Naive thymus-derived CD4-positive, alpha-beta T cell (primary cell): Measurements from ENCODE around the gene VAMP8. TPM values are rescaled to one million over a fixed set of nuclear protein-coding genes. Genes with fewer than 3 reads are reported as not detected.
"Not testable (repeated sequence)": the region's sequence is repeated elsewhere in the genome, so short reads cannot be mapped to it uniquely, and the experiment has no call there.

ENCODE experiments used
- ATAC-seq: fragments of 150-1000 bp; cut with Tn5 transposase; 2 replicates; pipeline ENCODE4 v1.10.0; 2021; ENCODE audit warnings: mild to moderate bottlenecking, moderate library complexity
- CTCF ChIA-PET: fragments of 350-600 bp; sonication (Branson Sonifier 250); formaldehyde crosslinking; loops from one replicate; lab custom pipeline; 2021; ENCODE audit warnings: antibody characterized with exemption; lab: Charles Lee
- POLR2A ChIA-PET: fragments of 350-600 bp; sonication (Branson Sonifier 250); formaldehyde crosslinking; loops from one replicate; lab custom pipeline; 2021; ENCODE audit warnings: antibody characterized with exemption, inconsistent platforms; lab: Charles Lee
- DNase-seq, 9 donors: peaks; one replicate each; pipeline versions ENCODE4 v3.0.0 to v3.0.0-alpha.2; 2020 to 2022; ENCODE audit warnings: mixed read lengths in 1 of 9
- H3K27ac ChIP-seq: one replicate; pipeline ENCODE4 v1.7.0; 2013; ENCODE audit warnings: mild to moderate bottlenecking, low read depth, low read length, moderate library complexity
- H3K27me3 ChIP-seq, 2 donors: one replicate each; pipeline ENCODE4 v1.7.0; 2013; ENCODE audit warnings: low read length in 2 of 2, mild to moderate bottlenecking in 2 of 2, moderate library complexity in 2 of 2; ENCODE audit not compliant: control insufficient read depth in 2 of 2, insufficient read depth in 2 of 2
- H3K36me3 ChIP-seq, 3 experiments: 1 replicate in 2 of 3; 2 replicates in 1 of 3; pipeline ENCODE4 v1.7.0; 2013; ENCODE audit warnings: low read length in 3 of 3, mild to moderate bottlenecking in 3 of 3, moderate library complexity in 1 of 3; ENCODE audit not compliant: insufficient read depth in 3 of 3, control insufficient read depth in 2 of 3
- H3K4me1 ChIP-seq, 2 donors: one replicate each; pipeline ENCODE4 v1.7.0; 2013; ENCODE audit warnings: low read length in 2 of 2, mild to moderate bottlenecking in 2 of 2, moderate library complexity in 1 of 2; ENCODE audit not compliant: control insufficient read depth in 2 of 2, insufficient read depth in 2 of 2
- H3K4me3 ChIP-seq: 2 replicates; pipeline ENCODE4 v1.7.0; 2013; ENCODE audit warnings: mild to moderate bottlenecking, low read length
- H3K9me3 ChIP-seq, 3 experiments: 1 replicate in 2 of 3; 2 replicates in 1 of 3; pipeline ENCODE4 v1.7.0; 2013; ENCODE audit warnings: low read length in 3 of 3; ENCODE audit not compliant: control insufficient read depth in 2 of 3
- H3K27ac Mint-ChIP-seq, 9 donors: one replicate each; pipeline ENCODE4 v1.8.0; 2020 to 2022; ENCODE audit warnings: mixed read lengths in 9 of 9, mild to moderate bottlenecking in 8 of 9, moderate library complexity in 5 of 9, inconsistent platforms in 2 of 9
- H3K27me3 Mint-ChIP-seq, 5 donors: one replicate each; pipeline ENCODE4 v1.8.0; 2021 to 2022; ENCODE audit warnings: mixed read lengths in 5 of 5, mild to moderate bottlenecking in 1 of 5
- H3K36me3 Mint-ChIP-seq, 5 donors: one replicate each; pipeline ENCODE4 v1.8.0; 2020 to 2022; ENCODE audit warnings: mixed read lengths in 5 of 5, mild to moderate bottlenecking in 3 of 5, inconsistent platforms in 1 of 5
- H3K4me1 Mint-ChIP-seq, 7 donors: one replicate each; pipeline ENCODE4 v1.8.0; 2020 to 2022; ENCODE audit warnings: mixed read lengths in 7 of 7, mild to moderate bottlenecking in 3 of 7, inconsistent platforms in 1 of 7
- H3K4me3 Mint-ChIP-seq, 10 donors: one replicate each; pipeline ENCODE4 v1.8.0; 2020 to 2022; ENCODE audit warnings: mild to moderate bottlenecking in 10 of 10, mixed read lengths in 10 of 10, moderate library complexity in 6 of 10, inconsistent platforms in 2 of 10
- H3K9me3 Mint-ChIP-seq, 11 donors: one replicate each; pipeline ENCODE4 v1.8.0; 2020 to 2022; ENCODE audit warnings: mixed read lengths in 11 of 11, mild to moderate bottlenecking in 4 of 11, inconsistent platforms in 1 of 11, moderate library complexity in 1 of 11
- intact Hi-C, 2 donors: fragments of 100-400 bp; cut with micrococcal nuclease; formaldehyde crosslinking; loops; one replicate each; pipeline ENCODE4 v1.15.1; 2023
- polyA plus RNA-seq, 2 donors: library from polyadenylated mRNA; unstranded; fragments of 300-500 nt; fragmentation: Illumina TruSeq; gene quantifications; one replicate each; pipeline ENCODE4 v1.2.3, GENCODE V29; 2021
- total RNA-seq, 6 experiments: library from RNA in 5 of 6; stranded (reverse) in 5 of 6; gene quantifications; 1 replicate in 5 of 6; 2 replicates in 1 of 6; pipeline ENCODE4 v1.2.3 and lab custom pipeline; 2021 to 2026

VAMP8 gene
- total and polyA plus RNA-seq, 7 experiments from 2014 or later = 55.1 to 347 (median 120) TPM

- H3K9me3 Mint-ChIP-seq, intact Hi-C loops, H3K27ac ChIP-seq, H3K27me3 Mint-ChIP-seq, H3K4me3 Mint-ChIP-seq, H3K27me3 ChIP-seq, H3K4me3 ChIP-seq, H3K9me3 ChIP-seq, ATAC-seq, DNase-seq: not testable (repeated sequence)
- Histone ChIP-seq H3K4me1 (peaks cover 10 to 17% of the 10 kb centered on the region in 2 donors), H3K36me3 (peaks cover 17 to 45% (median 21%) of the 10 kb centered on the region in 3 experiments)
- peaks cover 21 to 44% (median 24%) of the 10 kb centered on the region in 5 donors for H3K36me3 Mint-ChIP-seq
- CTCF ChIA-PET = interaction anchor here (1.6 kb wide), 1 partner anchor 8 kb away, joined by 4 read pairs; no protein-coding TSS in a partner anchor
- peaks cover 8 to 45% (median 37%) of the 10 kb centered on the region in 7 donors for H3K4me1 Mint-ChIP-seq
- POLR2A ChIA-PET = interaction anchor here (0.9 kb wide), 2 partner anchors 51 to 107 kb away, joined by 4 to 5 read pairs; partner anchors contain the start of gene RNF181
- peak overlapping the region in 3 of 9 donors; percentile 3 to 48 (median 21) for H3K27ac Mint-ChIP-seq
These were observed 33.1 kb upstream of the VAMP8 start for GRCh38 chr2:85544254-85544691.

GRCh38 chr2:85544915-85545779 lies 32.2 kb upstream of the VAMP8 start:
- H3K9me3 Mint-ChIP-seq, H3K4me3 Mint-ChIP-seq, H3K27me3 ChIP-seq, H3K27me3 Mint-ChIP-seq, H3K27ac Mint-ChIP-seq, ATAC-seq, DNase-seq, H3K9me3 ChIP-seq, H3K27ac ChIP-seq, intact Hi-C loops, H3K4me3 ChIP-seq: not testable (repeated sequence)
- Histone ChIP-seq H3K4me1 (peaks cover 10 to 12% of the 10 kb centered on the region in 2 donors), H3K36me3 (peaks cover 17 to 51% (median 25%) of the 10 kb centered on the region in 3 experiments)
- peaks cover 8 to 44% (median 32%) of the 10 kb centered on the region in 7 donors for H3K4me1 Mint-ChIP-seq
- POLR2A ChIA-PET = interaction anchor here (0.9 to 2.1 kb wide), 6 partner anchors 11 to 126 kb away, joined by 3 to 6 read pairs (median 4); partner anchors contain the start of gene SH2D6
- peaks cover 21 to 39% (median 30%) of the 10 kb centered on the region in 5 donors for H3K36me3 Mint-ChIP-seq
- CTCF ChIA-PET = interaction anchor here (1.0 to 1.5 kb wide), 2 partner anchors 125 to 152 kb away, joined by 3 to 4 read pairs; no protein-coding TSS in a partner anchor

- DNase-seq (no peak), ATAC-seq (no peak)
- peaks cover 19 to 58% (median 25%) of the 10 kb centered on the region in 3 experiments for H3K36me3 ChIP-seq
- no peak overlapping the region for H3K4me3 ChIP-seq
- H3K27ac ChIP-seq = no peak overlapping the region
- H3K27me3 ChIP-seq = no peaks in the 10 kb centered on the region
- Mint-ChIP-seq H3K27me3 (no peaks in the 10 kb centered on the region), H3K36me3 (peaks cover 21 to 38% (median 32%) of the 10 kb centered on the region in 5 donors), H3K27ac (no peak overlapping the region), H3K4me3 (no peak overlapping the region), H3K4me1 (peaks cover 3 to 37% (median 25%) of the 10 kb centered on the region in 7 donors), H3K9me3 (no peaks in the 10 kb centered on the region)
- no peaks in the 10 kb centered on the region for H3K9me3 ChIP-seq
- ChIA-PET POLR2A (interaction anchor here (0.9 to 2.1 kb wide), 5 partner anchors 11 to 127 kb away, joined by 3 to 6 read pairs (median 4); partner anchors contain the start of gene SH2D6), CTCF (interaction anchor here (1.0 to 1.5 kb wide), 2 partner anchors 126 to 152 kb away, joined by 3 to 4 read pairs; no protein-coding TSS in a partner anchor)
- peaks cover 6 to 7% of the 10 kb centered on the region in 2 donors for H3K4me1 ChIP-seq
- intact Hi-C loops = no loop called here
These were observed 31.6 kb upstream of the VAMP8 start for GRCh38 chr2:85545780-85546240.

- H3K4me3 Mint-ChIP-seq = no peak overlapping the region
- H3K36me3 Mint-ChIP-seq = peaks cover 15 to 39% (median 29%) of the 10 kb centered on the region in 5 donors
- peaks cover 13 to 56% (median 16%) of the 10 kb centered on the region in 3 experiments for H3K36me3 ChIP-seq
These were observed 30.1 kb upstream of the VAMP8 start for GRCh38 chr2:85547089-85547858.

GRCh38 chr2:85547859-85548607 lies 29.4 kb upstream of the VAMP8 start:
- intact Hi-C loops = no loop called here
- Mint-ChIP-seq H3K4me1 (peaks cover 0 to 21% (median 12%) of the 10 kb centered on the region in 7 donors), H3K9me3 (no peaks in the 10 kb centered on the region), H3K27me3 (no peaks in the 10 kb centered on the region), H3K27ac (peak overlapping the region in 6 of 9 donors; percentile 1 to 45 (median 25)), H3K36me3 (peaks cover 8 to 32% (median 21%) of the 10 kb centered on the region in 5 donors), H3K4me3 (no peak overlapping the region)
- CTCF ChIA-PET = interaction anchor here (0.9 to 4.9 kb wide), 3 partner anchors 110 to 157 kb away, joined by 3 to 163 read pairs (median 7); partner anchors contain the start of gene SH2D6
- no peaks in the 10 kb centered on the region for H3K27me3 ChIP-seq
- no peaks in the 10 kb centered on the region for H3K4me1 ChIP-seq
- POLR2A ChIA-PET = interaction anchor here (1.0 to 5.9 kb wide), 2 partner anchors 8 to 137 kb away, joined by 3 to 70 read pairs; partner anchors contain the start of gene MAT2A
- no peak overlapping the region for H3K4me3 ChIP-seq
- no peak overlapping the region for H3K27ac ChIP-seq
- DNase-seq = no peak
- ATAC-seq = no peak
- H3K9me3 ChIP-seq = no peaks in the 10 kb centered on the region
- H3K36me3 ChIP-seq = peaks cover 9 to 54% (median 12%) of the 10 kb centered on the region in 3 experiments

More at GRCh38 chr2:85547089-85547858, 30.1 kb upstream of the VAMP8 start:
- Histone ChIP-seq H3K27ac (no peak overlapping the region), H3K27me3 (no peaks in the 10 kb centered on the region), H3K4me1 (no peaks in the 10 kb centered on the region), H3K9me3 (no peaks in the 10 kb centered on the region), H3K4me3 (no peak overlapping the region)
- no peak for ATAC-seq
- peaks cover 2 to 26% (median 16%) of the 10 kb centered on the region in 7 donors for H3K4me1 Mint-ChIP-seq
- ChIA-PET POLR2A (interaction anchor here (2.1 to 5.9 kb wide), 2 partner anchors 7 to 128 kb away, joined by 6 to 70 read pairs; partner anchors contain the start of genes MAT2A and SH2D6), CTCF (no interaction called here)
- peak overlapping the region in 7 of 9 donors; percentile 1 to 82 (median 59) for H3K27ac Mint-ChIP-seq
- H3K27me3 Mint-ChIP-seq = no peaks in the 10 kb centered on the region
- H3K9me3 Mint-ChIP-seq = no peaks in the 10 kb centered on the region
- intact Hi-C loops = no loop called here
- no peak for DNase-seq
